Neural progenitor cell (in vitro differentiated cells): ENCODE data around the gene SP6. TPM values are rescaled to one million over a fixed set of nuclear protein-coding genes. Genes with fewer than 3 reads are reported as not detected.

ENCODE experiments used
- DNase-seq: peaks from one replicate; pipeline ENCODE4 v3.0.0-alpha.2; 2016; ENCODE audit warnings: low spot score
- H2AFZ ChIP-seq: fragments of 200-600 bp; sonication (generic); replicated peaks from 2 replicates; pipeline ENCODE4 v1.6.1; 2016; ENCODE audit warnings: antibody characterized with exemption
- H3F3A ChIP-seq: fragments of 200-600 bp; sonication (generic); 2 replicates; pipeline ENCODE4 v1.6.1; 2016; ENCODE audit warnings: antibody characterized with exemption, low read depth
- H3K27ac ChIP-seq: fragments of 200-600 bp; sonication (generic); 2 replicates; pipeline ENCODE4 v1.5.1; 2016; ENCODE audit warnings: mild to moderate bottlenecking
- H3K27me3 ChIP-seq: fragments of 200-600 bp; sonication (generic); 2 replicates; pipeline ENCODE4 v1.6.1; 2016; ENCODE audit warnings: mild to moderate bottlenecking, moderate library complexity
- H3K36me3 ChIP-seq: fragments of 200-600 bp; sonication (generic); 2 replicates; pipeline ENCODE4 v1.5.1; 2016
- H3K4me1 ChIP-seq: fragments of 200-600 bp; sonication (generic); 2 replicates; pipeline ENCODE4 v1.6.1; 2016; ENCODE audit warnings: mixed run types
- H3K4me2 ChIP-seq: fragments of 200-600 bp; sonication (generic); 2 replicates; pipeline ENCODE4 v1.6.1; 2016
- H3K4me3 ChIP-seq: fragments of 200-600 bp; sonication (generic); 2 replicates; pipeline ENCODE4 v1.5.1; 2016
- H3K79me2 ChIP-seq: fragments of 200-600 bp; sonication (generic); 2 replicates; pipeline ENCODE4 v1.6.1; 2016; ENCODE audit warnings: low read depth
- H3K9ac ChIP-seq: fragments of 200-600 bp; sonication (generic); 2 replicates; pipeline ENCODE4 v1.6.1; 2016
- H3K9me3 ChIP-seq: fragments of 200-600 bp; sonication (generic); 2 replicates; pipeline ENCODE4 v1.5.1; 2016; ENCODE audit warnings: low read depth
- H4K20me1 ChIP-seq: fragments of 200-600 bp; sonication (generic); 2 replicates; pipeline ENCODE4 v1.6.1; 2016; ENCODE audit warnings: low read depth
- H3K27ac Mint-ChIP-seq: 3 replicates; pipeline ENCODE4 v1.8.0; 2021; ENCODE audit warnings: mixed read lengths
- H3K27me3 Mint-ChIP-seq: 2 replicates; pipeline ENCODE4 v1.8.0; 2022; ENCODE audit warnings: low read depth, mild to moderate bottlenecking, inconsistent platforms, moderate library complexity, mixed read lengths; ENCODE audit not compliant: insufficient read depth
- H3K36me3 Mint-ChIP-seq: 3 replicates; pipeline ENCODE4 v1.8.0; 2021; ENCODE audit warnings: mixed read lengths
- H3K4me1 Mint-ChIP-seq: 3 replicates; pipeline ENCODE4 v1.8.0; 2021; ENCODE audit warnings: mixed read lengths
- H3K4me3 Mint-ChIP-seq: 3 replicates; pipeline ENCODE4 v1.8.0; 2021; ENCODE audit warnings: mild to moderate bottlenecking, moderate library complexity, mixed read lengths
- H3K9me3 Mint-ChIP-seq: 3 replicates; pipeline ENCODE4 v1.8.0; 2020; ENCODE audit warnings: mixed read lengths
- EZH2 ChIP-seq: fragments of 200-600 bp; sonication (generic); IDR thresholded peaks from 2 replicates; pipeline ENCODE4 v1.6.1; 2017; ENCODE audit warnings: antibody characterized with exemption, mild to moderate bottlenecking, moderate library complexity
- EZH2phosphoT487 ChIP-seq: fragments of 200-600 bp; sonication (generic); IDR thresholded peaks from 2 replicates; pipeline ENCODE4 v1.6.1; 2017; ENCODE audit warnings: antibody characterized with exemption
- total RNA-seq: library from RNA; depleted of rRNA; stranded (reverse); fragments of >200 nt; gene quantifications from 2 replicates; pipeline ENCODE4 v1.2.3, GENCODE V29; 2015; ENCODE audit warnings: low replicate concordance
- TF ChIP-seq, protein P1 (sequence below): fragments of 200-600 bp; sonication (generic); IDR thresholded peaks from 2 replicates; pipeline ENCODE4 v1.5.1; 2017; ENCODE audit warnings: antibody characterized with exemption, mild to moderate bottlenecking

Gene SP6
- total RNA-seq, 1 donor from 2014 or later, result 0.04 TPM

DNA sequence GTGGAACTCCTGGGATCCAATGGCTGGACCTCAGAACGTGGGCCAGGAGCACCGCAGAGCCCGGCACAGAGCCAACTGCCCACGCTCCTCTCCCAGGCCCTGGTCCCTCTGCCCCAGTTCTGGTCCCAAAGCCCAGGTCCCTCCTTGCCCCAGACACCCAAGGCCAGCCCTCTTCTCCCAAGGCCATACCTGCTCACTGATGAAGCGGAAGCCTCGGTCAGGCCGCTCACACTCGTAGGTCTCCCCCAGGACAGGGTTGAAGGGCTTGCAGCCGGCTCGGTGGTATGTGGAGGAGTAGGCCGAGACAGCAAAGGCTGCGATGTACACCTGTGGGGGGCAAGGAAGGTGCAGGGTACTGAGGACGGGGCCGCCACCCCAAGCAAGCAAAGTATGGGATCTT is 37.9 kb downstream of the SP6 start:
- no peak overlapping the region for H3K27ac ChIP-seq
- no peaks in the 10 kb centered on the region for H3K27me3 ChIP-seq
- H3K9me3 ChIP-seq, result no peaks in the 10 kb centered on the region
- H4K20me1 ChIP-seq, result no peaks in the 10 kb centered on the region
- no peaks in the 10 kb centered on the region for H3K36me3 ChIP-seq
- no peaks in the 10 kb centered on the region for H3F3A ChIP-seq
- H3K79me2 ChIP-seq, result no peaks in the 10 kb centered on the region
- peaks cover 4% of the 10 kb centered on the region for H3K27me3 Mint-ChIP-seq
- no peak overlapping the region for H3K4me3 ChIP-seq
- peaks cover 9% of the 10 kb centered on the region for H3K36me3 Mint-ChIP-seq
- peaks cover 7% of the 10 kb centered on the region for H3K4me1 Mint-ChIP-seq
- no peaks in the 10 kb centered on the region for H3K4me1 ChIP-seq
- no peak overlapping the region for H3K9ac ChIP-seq
- H3K4me3 Mint-ChIP-seq, result no peak overlapping the region
- no peak for DNase-seq
- H3K27ac Mint-ChIP-seq, result no peak overlapping the region
- no peak for TF ChIP-seq EZH2phosphoT487
- TF ChIP-seq, protein P1, sequence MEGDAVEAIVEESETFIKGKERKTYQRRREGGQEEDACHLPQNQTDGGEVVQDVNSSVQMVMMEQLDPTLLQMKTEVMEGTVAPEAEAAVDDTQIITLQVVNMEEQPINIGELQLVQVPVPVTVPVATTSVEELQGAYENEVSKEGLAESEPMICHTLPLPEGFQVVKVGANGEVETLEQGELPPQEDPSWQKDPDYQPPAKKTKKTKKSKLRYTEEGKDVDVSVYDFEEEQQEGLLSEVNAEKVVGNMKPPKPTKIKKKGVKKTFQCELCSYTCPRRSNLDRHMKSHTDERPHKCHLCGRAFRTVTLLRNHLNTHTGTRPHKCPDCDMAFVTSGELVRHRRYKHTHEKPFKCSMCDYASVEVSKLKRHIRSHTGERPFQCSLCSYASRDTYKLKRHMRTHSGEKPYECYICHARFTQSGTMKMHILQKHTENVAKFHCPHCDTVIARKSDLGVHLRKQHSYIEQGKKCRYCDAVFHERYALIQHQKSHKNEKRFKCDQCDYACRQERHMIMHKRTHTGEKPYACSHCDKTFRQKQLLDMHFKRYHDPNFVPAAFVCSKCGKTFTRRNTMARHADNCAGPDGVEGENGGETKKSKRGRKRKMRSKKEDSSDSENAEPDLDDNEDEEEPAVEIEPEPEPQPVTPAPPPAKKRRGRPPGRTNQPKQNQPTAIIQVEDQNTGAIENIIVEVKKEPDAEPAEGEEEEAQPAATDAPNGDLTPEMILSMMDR, result no peak
- TF ChIP-seq EZH2, result no peak
- no peak overlapping the region for H3K4me2 ChIP-seq
- no peak overlapping the region for H2AFZ ChIP-seq
- no peaks in the 10 kb centered on the region for H3K9me3 Mint-ChIP-seq

DNA sequence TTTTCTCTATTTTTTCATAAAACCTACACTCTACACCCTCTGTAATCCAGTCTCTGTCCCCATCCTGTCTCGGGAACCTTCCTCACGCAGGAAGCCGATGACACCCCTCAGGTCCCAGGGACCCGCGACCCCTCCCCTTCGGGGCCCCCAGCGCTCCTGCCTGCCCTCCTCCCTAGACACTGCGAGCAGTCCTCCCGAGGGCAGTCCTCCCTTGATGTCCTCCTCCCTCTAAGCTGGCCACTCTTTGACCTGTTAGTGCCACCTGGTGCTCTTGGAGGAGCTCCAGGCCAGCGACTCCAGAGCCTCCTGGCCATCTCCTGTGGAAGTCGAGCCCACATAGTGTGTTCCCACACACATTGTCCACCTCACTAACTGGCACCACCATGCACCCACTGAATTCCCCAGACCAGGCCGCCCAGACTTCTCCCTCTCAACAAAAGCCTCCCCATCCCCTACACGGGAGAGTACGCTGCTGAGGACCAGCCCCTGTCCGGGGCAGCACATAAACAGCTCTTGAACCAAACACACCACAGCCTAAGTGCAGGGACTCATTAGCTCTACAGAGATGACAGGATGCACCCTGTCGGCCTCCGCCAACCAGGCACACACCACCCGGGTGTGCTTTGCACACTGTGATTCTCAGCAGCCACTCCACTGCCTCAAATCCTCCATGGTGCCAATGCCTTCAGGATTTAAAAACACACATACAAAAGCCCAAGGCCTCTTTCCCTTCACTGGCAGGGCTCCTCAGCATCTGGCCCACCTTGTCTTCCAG is 38.6 kb downstream of the SP6 start:
- no peaks in the 10 kb centered on the region for H3K9me3 ChIP-seq
- no peaks in the 10 kb centered on the region for H3K4me1 ChIP-seq
- Mint-ChIP-seq H3K4me3 (no peak overlapping the region), H3K36me3 (peaks cover 9% of the 10 kb centered on the region), H3K4me1 (peaks cover 7% of the 10 kb centered on the region), H3K27ac (peak overlapping the region; percentile 84), H3K9me3 (no peaks in the 10 kb centered on the region), H3K27me3 (peaks cover 9% of the 10 kb centered on the region)
- TF ChIP-seq EZH2phosphoT487 (no peak), EZH2 (no peak)
- TF ChIP-seq, protein P1, result no peak
- H3K4me2 ChIP-seq, result no peak overlapping the region
- no peaks in the 10 kb centered on the region for H4K20me1 ChIP-seq
- H3K79me2 ChIP-seq, result no peaks in the 10 kb centered on the region
- DNase-seq, result no peak
- H3F3A ChIP-seq, result no peaks in the 10 kb centered on the region
- no peaks in the 10 kb centered on the region for H3K27me3 ChIP-seq
- no peak overlapping the region for H3K9ac ChIP-seq
- no peak overlapping the region for H3K4me3 ChIP-seq
- no peak overlapping the region for H3K27ac ChIP-seq
- no peaks in the 10 kb centered on the region for H3K36me3 ChIP-seq
- H2AFZ ChIP-seq, result no peak overlapping the region

DNA sequence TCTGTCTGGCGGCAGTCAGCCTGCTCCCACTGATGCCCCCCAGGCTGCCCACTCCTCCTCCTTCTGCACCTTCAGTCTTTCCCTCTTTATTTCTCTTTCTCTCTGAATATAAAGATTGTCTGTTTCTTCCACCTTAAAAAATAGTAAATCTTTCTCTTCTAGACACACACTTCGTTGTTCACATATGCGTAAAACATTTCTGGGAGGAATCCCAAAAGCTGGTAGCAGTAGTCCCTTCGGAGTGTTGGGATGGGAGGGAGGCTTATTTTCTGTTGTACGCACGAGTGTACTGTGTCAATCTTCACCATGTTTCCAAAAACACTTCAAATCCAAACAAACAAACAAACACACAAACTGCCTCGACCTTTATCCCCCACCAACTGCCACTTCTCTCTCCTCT is 39.3 kb downstream of the SP6 start:
- no peaks in the 10 kb centered on the region for H3K9me3 Mint-ChIP-seq
- Histone ChIP-seq H3K4me3 (no peak overlapping the region), H3F3A (no peaks in the 10 kb centered on the region), H3K79me2 (no peaks in the 10 kb centered on the region), H3K27ac (no peak overlapping the region), H3K9me3 (no peaks in the 10 kb centered on the region), H3K4me1 (no peaks in the 10 kb centered on the region), H3K4me2 (no peak overlapping the region), H3K9ac (no peak overlapping the region), H2AFZ (no peak overlapping the region), H4K20me1 (no peaks in the 10 kb centered on the region), H3K27me3 (no peaks in the 10 kb centered on the region), H3K36me3 (no peaks in the 10 kb centered on the region)
- peaks cover 7% of the 10 kb centered on the region for H3K4me1 Mint-ChIP-seq
- H3K27ac Mint-ChIP-seq, result peak overlapping the region; percentile 16
- H3K36me3 Mint-ChIP-seq, result peaks cover 9% of the 10 kb centered on the region
- peaks cover 9% of the 10 kb centered on the region for H3K27me3 Mint-ChIP-seq
- H3K4me3 Mint-ChIP-seq, result no peak overlapping the region
- TF ChIP-seq EZH2phosphoT487 (no peak), EZH2 (no peak)
- TF ChIP-seq, protein P1, result no peak
- DNase-seq, result no peak
